SK-N-MC (cell line): ENCODE results near the gene SCD5.

ENCODE experiments used
- DNase-seq: peaks from one replicate; pipeline ENCODE4 v3.0.0-alpha.2; 2011; ENCODE audit warnings: low read depth, low spot score
- H3K27ac ChIP-seq: fragments of 200-600 bp; sonication (generic); 2 replicates; pipeline ENCODE4 v1.5.1; 2016; ENCODE audit warnings: mixed run types
- H3K36me3 ChIP-seq: fragments of 200-600 bp; sonication (generic); 2 replicates; pipeline ENCODE4 v1.6.1; 2017; ENCODE audit warnings: antibody characterized with exemption, low read length, mixed read lengths; ENCODE audit not compliant: insufficient read depth
- H3K4me3 ChIP-seq: fragments of 200-600 bp; sonication (generic); 2 replicates; pipeline ENCODE4 v1.5.1; 2016
- H3K9ac ChIP-seq: fragments of 200-600 bp; sonication (generic); 2 replicates; pipeline ENCODE4 v1.8.0; 2017; ENCODE audit warnings: mixed run types, mixed read lengths; ENCODE audit not compliant: insufficient read length
- H3K9me3 ChIP-seq: fragments of 200-600 bp; sonication (generic); 2 replicates; pipeline ENCODE4 v1.6.1; 2017; ENCODE audit warnings: low read depth, mild to moderate bottlenecking, antibody characterized with exemption, low read length, moderate library complexity, mixed read lengths
- EZH2 ChIP-seq: fragments of 200-600 bp; sonication (generic); IDR thresholded peaks from one replicate; pipeline ENCODE4 v1.6.1; 2017; ENCODE audit warnings: antibody characterized with exemption
- FOXP2 ChIP-seq: optimal IDR thresholded peaks from 2 replicates; pipeline ENCODE3; 2011; ENCODE audit warnings: mild to moderate bottlenecking, moderate library complexity; ENCODE audit not compliant: insufficient read depth; ENCODE audit errors: extremely low read length, control extremely low read depth
- POLR2AphosphoS5 ChIP-seq: IDR thresholded peaks from 2 replicates; pipeline ENCODE4 v1.6.1; 2012; ENCODE audit warnings: mild to moderate bottlenecking, low read depth, low read length, borderline replicate concordance

The SCD5 gene

DNA sequence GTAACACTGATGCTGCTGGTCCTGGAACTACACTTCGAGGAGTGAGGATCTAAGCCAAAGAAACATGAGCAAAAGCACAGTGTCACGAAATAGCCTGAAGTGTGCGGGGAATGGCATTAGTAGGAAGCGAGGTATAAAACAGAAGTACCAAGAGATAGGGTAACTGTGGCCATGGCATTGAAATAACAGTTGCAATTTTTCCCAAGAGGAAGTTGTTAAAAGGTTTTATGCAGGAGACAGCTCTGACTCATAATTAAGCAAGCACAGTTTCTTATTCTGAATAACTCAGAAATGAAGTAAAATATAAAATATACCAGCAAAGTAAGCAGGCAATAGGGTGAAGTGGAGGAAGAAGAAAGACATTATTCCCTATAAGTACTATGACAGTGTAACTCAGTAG, 146.5 kb downstream of the SCD5 start:
- no peaks in the 10 kb centered on the region for H3K9me3 ChIP-seq
- H3K36me3 ChIP-seq = no peaks in the 10 kb centered on the region; the same call in 1 of the 2 replicates
- H3K9ac ChIP-seq = no peak overlapping the region
- H3K27ac ChIP-seq = no peak overlapping the region
- no peak overlapping the region for H3K4me3 ChIP-seq
- no peak for DNase-seq
- no peak for TF ChIP-seq POLR2AphosphoS5
- no peak for TF ChIP-seq EZH2
- no peak for TF ChIP-seq FOXP2

DNA sequence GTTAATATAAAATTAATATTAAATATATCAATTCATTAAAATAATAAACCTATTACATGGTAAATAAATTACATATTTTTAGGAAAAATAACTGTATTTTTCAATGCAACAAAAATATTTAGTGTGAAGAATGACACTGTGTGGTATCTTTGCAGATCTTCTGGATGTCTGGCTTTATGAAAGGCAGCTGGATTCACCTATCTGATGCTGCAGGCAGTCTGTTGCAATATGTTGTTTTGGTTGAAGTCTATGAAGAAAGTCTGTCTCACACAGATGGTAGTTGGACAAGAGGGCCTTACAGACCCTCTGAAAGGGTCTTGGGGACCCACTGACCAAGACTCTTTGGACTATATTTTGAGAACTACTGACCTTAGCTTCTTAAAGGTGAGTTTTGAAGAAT, 147.7 kb downstream of the SCD5 start:
- no peaks in the 10 kb centered on the region for H3K9me3 ChIP-seq
- no peak for DNase-seq
- no peak overlapping the region for H3K27ac ChIP-seq
- H3K4me3 ChIP-seq = no peak overlapping the region
- no peaks in the 10 kb centered on the region; the same call in 1 of the 2 replicates for H3K36me3 ChIP-seq
- H3K9ac ChIP-seq = no peak overlapping the region
- TF ChIP-seq FOXP2 (no peak), EZH2 (no peak), POLR2AphosphoS5 (no peak)

DNA sequence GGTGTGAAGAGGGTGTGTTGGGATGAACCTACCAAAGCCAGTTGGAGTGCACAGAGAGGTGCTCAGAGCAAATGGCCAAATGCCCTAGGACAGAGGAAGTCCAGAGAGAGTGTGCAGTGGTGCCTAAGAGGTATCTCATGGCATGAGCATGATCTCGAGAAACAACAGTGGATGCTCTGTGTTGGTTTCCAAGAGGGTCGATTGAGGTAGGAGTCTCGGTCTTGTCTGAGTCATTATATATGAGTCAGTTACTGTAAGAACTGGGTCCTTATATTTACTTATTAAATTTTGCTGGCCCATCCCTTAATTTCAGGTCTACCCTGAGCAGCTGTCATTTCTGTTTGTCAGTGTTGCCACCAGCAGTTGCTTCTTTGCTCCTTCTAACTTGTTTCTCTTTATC, 150.2 kb downstream of the SCD5 start:
- no peak overlapping the region for H3K27ac ChIP-seq
- H3K9ac ChIP-seq = no peak overlapping the region
- no peak overlapping the region for H3K4me3 ChIP-seq
- no peaks in the 10 kb centered on the region for H3K9me3 ChIP-seq
- TF ChIP-seq EZH2 (no peak), POLR2AphosphoS5 (no peak), FOXP2 (no peak)
- H3K36me3 ChIP-seq = no peaks in the 10 kb centered on the region; the same call in 1 of the 2 replicates
- DNase-seq = no peak

DNA sequence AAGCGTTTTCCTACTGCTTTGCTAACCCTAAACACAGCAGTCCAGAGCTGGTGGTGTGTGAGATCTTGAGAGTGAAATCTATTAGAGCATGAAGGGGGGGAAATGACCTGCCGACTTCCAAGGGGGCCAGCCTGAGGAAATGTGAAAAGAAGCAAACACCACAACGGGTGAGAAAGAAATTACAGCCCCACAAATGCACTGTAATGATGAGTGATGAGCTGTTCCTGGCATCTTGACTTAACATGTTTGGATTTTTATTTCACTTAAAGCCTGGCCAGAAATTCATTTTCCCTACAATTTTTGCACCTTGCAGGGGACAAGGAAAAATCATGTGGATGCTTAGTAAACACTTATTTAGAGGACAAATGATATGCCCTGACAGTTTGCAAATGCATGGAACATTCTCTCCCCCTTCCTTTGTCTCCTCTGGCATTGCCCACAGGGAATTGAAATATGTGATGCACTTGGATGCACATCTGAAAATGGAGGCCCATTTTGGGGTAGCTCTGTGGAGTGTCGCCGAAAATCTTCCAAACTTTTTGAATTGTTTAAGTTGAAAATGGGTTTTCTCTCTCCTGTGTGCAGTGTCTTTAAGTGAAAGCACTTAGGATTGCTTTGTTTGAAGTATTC, 152.5 kb downstream of the SCD5 start:
- no peaks in the 10 kb centered on the region; the same call in 1 of the 2 replicates for H3K36me3 ChIP-seq
- no peak overlapping the region for H3K4me3 ChIP-seq
- H3K27ac ChIP-seq = 0 out of 2 replicates have a peak overlapping the region, but pooled peaks have one; percentile 19
- no peaks in the 10 kb centered on the region for H3K9me3 ChIP-seq
- TF ChIP-seq FOXP2 (no peak), POLR2AphosphoS5 (no peak)
- H3K9ac ChIP-seq = no peak overlapping the region
- no peak for DNase-seq

- Histone ChIP-seq H3K27ac (no peak overlapping the region), H3K36me3 (no peaks in the 10 kb centered on the region; the same call in 1 of the 2 replicates), H3K4me3 (no peak overlapping the region), H3K9ac (no peak overlapping the region), H3K9me3 (no peaks in the 10 kb centered on the region)
- no peak for TF ChIP-seq EZH2
- TF ChIP-seq FOXP2 = no peak
- TF ChIP-seq POLR2AphosphoS5 = no peak
- no peak for DNase-seq
Measured at GRCh38 chr4:82644734-82645126, 153.9 kb downstream of the SCD5 start.

- TF ChIP-seq POLR2AphosphoS5 = no peak
- TF ChIP-seq EZH2 = no peak
- TF ChIP-seq FOXP2 = no peak
- DNase-seq = no peak
- Histone ChIP-seq H3K4me3 (no peak overlapping the region), H3K36me3 (no peaks in the 10 kb centered on the region), H3K27ac (no peak overlapping the region), H3K9me3 (no peaks in the 10 kb centered on the region), H3K9ac (no peak overlapping the region)
Measured at GRCh38 chr4:82643994-82644733, 154.4 kb downstream of the SCD5 start.

- Histone ChIP-seq H3K4me3 (no peak overlapping the region), H3K27ac (no peak overlapping the region), H3K9me3 (no peaks in the 10 kb centered on the region), H3K9ac (no peak overlapping the region), H3K36me3 (no peaks in the 10 kb centered on the region)
- TF ChIP-seq FOXP2 (no peak), EZH2 (no peak), POLR2AphosphoS5 (no peak)
- DNase-seq = no peak
Measured at GRCh38 chr4:82642331-82642730, 156.3 kb downstream of the SCD5 start.

- TF ChIP-seq FOXP2 (no peak), EZH2 (no peak), POLR2AphosphoS5 (no peak)
- H3K27ac ChIP-seq = no peak overlapping the region
- no peak overlapping the region for H3K4me3 ChIP-seq
- no peak for DNase-seq
- H3K9me3 ChIP-seq = no peaks in the 10 kb centered on the region
- no peaks in the 10 kb centered on the region for H3K36me3 ChIP-seq
- no peak overlapping the region for H3K9ac ChIP-seq
Measured at GRCh38 chr4:82640540-82640939, 158.1 kb downstream of the SCD5 start.

GRCh38 chr4:82639971-82640370, 158.6 kb downstream of the SCD5 start:
- H3K4me3 ChIP-seq = no peak overlapping the region
- H3K27ac ChIP-seq = no peak overlapping the region
- TF ChIP-seq EZH2 = no peak
- no peak for TF ChIP-seq FOXP2
- no peak for TF ChIP-seq POLR2AphosphoS5
- H3K9ac ChIP-seq = no peak overlapping the region
- no peak for DNase-seq
- H3K36me3 ChIP-seq = no peaks in the 10 kb centered on the region
- H3K9me3 ChIP-seq = no peaks in the 10 kb centered on the region
